ENCODE results near the gene EIF4G3. TPM values are rescaled to one million over a fixed set of nuclear protein-coding genes. Genes with fewer than 3 reads are reported as not detected.
"Not testable (repeated sequence)": the region's sequence is repeated elsewhere in the genome, so short reads cannot be mapped to it uniquely, and the experiment has no call there.

Gene EIF4G3
- total RNA-seq, 1 experiment from 2014 or later: 55.4 TPM

DNA sequence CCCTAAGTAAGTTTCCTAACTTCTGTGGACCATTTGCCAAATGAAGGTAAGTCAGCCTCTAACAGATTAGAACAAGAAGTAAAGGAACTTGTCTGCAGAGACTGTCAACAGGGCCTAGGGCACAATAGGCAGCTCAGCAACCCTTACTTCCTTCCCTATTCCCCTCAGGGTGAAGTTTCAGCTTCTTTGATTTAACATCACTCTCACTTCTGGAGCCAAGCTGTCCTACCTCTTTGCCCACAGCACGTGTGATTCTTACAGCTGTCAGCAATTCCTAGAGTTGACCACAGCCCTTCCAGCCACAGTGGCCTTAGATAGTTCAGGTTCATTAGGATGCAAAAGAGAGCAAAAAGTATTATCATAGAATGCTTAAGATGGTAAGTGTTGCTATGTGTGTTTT, 7.6 kb upstream of the EIF4G3 start:
- H3K27me3 ChIP-seq (replicated peaks; ENCODE audit: control insufficient read depth, insufficient read depth, low read length): no peaks in the 10 kb centered on the region
- no peaks in the 10 kb centered on the region for H3K9me3 ChIP-seq
- no peak overlapping the region for H3K4me3 Mint-ChIP-seq (ENCODE audit: unreplicated experiment)
- ChIA-PET POLR2A (no interaction called here), CTCF (no interaction called here)
- no peaks in the 10 kb centered on the region for H3K36me3 Mint-ChIP-seq (ENCODE audit: insufficient read depth, unreplicated experiment)
- no peak overlapping the region for H3K4me3 ChIP-seq (ENCODE audit: low read depth, low read length)
- DNase-seq: no peak
- no peak overlapping the region for H3K27ac Mint-ChIP-seq (ENCODE audit: unreplicated experiment)
- no peaks in the 10 kb centered on the region for H3K4me1 Mint-ChIP-seq (ENCODE audit: low read depth, unreplicated experiment)
- H3K27me3 Mint-ChIP-seq (ENCODE audit: insufficient read depth, unreplicated experiment): no peaks in the 10 kb centered on the region
- no peaks in the 10 kb centered on the region for H3K36me3 ChIP-seq (ENCODE audit: control insufficient read depth, insufficient read depth, low read length)
- TF ChIP-seq, protein P1, sequence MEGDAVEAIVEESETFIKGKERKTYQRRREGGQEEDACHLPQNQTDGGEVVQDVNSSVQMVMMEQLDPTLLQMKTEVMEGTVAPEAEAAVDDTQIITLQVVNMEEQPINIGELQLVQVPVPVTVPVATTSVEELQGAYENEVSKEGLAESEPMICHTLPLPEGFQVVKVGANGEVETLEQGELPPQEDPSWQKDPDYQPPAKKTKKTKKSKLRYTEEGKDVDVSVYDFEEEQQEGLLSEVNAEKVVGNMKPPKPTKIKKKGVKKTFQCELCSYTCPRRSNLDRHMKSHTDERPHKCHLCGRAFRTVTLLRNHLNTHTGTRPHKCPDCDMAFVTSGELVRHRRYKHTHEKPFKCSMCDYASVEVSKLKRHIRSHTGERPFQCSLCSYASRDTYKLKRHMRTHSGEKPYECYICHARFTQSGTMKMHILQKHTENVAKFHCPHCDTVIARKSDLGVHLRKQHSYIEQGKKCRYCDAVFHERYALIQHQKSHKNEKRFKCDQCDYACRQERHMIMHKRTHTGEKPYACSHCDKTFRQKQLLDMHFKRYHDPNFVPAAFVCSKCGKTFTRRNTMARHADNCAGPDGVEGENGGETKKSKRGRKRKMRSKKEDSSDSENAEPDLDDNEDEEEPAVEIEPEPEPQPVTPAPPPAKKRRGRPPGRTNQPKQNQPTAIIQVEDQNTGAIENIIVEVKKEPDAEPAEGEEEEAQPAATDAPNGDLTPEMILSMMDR (IDR thresholded peaks at IDR 0.05; ENCODE audit: insufficient read depth in 1 of 2, low read depth in 1 of 2, low read length in 1 of 2, severe bottlenecking in 1 of 2, unreplicated experiment in 1 of 2): no peak
- no TSS peak for BruUV-seq (replicated peaks)
- no peaks in the 10 kb centered on the region for H3K9me3 Mint-ChIP-seq (ENCODE audit: unreplicated experiment)
- intact Hi-C loops (cut with micrococcal nuclease; ENCODE audit: unreplicated experiment): no loop called here
- H3K4me1 ChIP-seq: no peaks in the 10 kb centered on the region

DNA sequence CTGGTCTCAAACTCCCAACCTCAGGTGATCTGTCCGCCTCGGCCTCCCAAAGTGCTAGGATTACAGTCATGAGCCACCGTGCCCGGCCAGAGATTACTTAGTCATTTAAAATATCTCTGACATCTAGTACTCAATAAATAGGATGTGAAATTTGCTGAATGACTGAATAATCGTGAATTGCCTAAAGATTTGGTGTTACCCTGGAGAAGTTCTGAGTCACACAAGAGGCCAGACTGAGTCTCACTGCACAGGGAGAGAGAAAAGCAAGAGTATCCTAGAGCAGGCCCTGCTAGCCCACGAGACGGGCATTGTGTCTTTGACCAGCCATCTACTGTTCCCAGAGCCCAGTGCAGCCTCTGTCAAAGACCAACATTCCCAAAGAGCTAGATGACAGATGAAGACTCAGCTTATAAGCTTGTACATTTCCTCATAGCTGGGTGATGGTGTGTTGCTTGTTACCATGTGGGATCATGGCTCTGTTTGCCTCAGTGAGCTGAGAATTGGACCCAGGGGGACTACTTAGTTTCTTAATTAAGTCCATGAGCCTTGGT, 5.6 kb upstream of the EIF4G3 start:
- DNase-seq: no peak
- POLR2A ChIA-PET: no interaction called here
- Mint-ChIP-seq H3K4me3 (ENCODE audit: unreplicated experiment) (no peak overlapping the region), H3K4me1 (ENCODE audit: low read depth, unreplicated experiment) (no peaks in the 10 kb centered on the region), H3K27me3 (ENCODE audit: insufficient read depth, unreplicated experiment) (no peaks in the 10 kb centered on the region), H3K9me3 (ENCODE audit: unreplicated experiment) (no peaks in the 10 kb centered on the region), H3K36me3 (ENCODE audit: insufficient read depth, unreplicated experiment) (peaks cover under 1% of the 10 kb centered on the region), H3K27ac (ENCODE audit: unreplicated experiment) (no peak overlapping the region)
- BruUV-seq (replicated peaks): no TSS peak
- Histone ChIP-seq H3K4me3 (ENCODE audit: low read depth, low read length) (no peak overlapping the region), H3K36me3 (ENCODE audit: control insufficient read depth, insufficient read depth, low read length) (no peaks in the 10 kb centered on the region), H3K4me1 (no peaks in the 10 kb centered on the region), H3K27me3 (replicated peaks; ENCODE audit: control insufficient read depth, insufficient read depth, low read length) (no peaks in the 10 kb centered on the region), H3K9me3 (no peaks in the 10 kb centered on the region)
- TF ChIP-seq, protein P1 (IDR thresholded peaks at IDR 0.05; ENCODE audit: insufficient read depth in 1 of 2, low read depth in 1 of 2, low read length in 1 of 2, severe bottlenecking in 1 of 2, unreplicated experiment in 1 of 2): no peak
- CTCF ChIA-PET: no interaction called here
- intact Hi-C loops (cut with micrococcal nuclease; ENCODE audit: unreplicated experiment): no loop called here

DNA sequence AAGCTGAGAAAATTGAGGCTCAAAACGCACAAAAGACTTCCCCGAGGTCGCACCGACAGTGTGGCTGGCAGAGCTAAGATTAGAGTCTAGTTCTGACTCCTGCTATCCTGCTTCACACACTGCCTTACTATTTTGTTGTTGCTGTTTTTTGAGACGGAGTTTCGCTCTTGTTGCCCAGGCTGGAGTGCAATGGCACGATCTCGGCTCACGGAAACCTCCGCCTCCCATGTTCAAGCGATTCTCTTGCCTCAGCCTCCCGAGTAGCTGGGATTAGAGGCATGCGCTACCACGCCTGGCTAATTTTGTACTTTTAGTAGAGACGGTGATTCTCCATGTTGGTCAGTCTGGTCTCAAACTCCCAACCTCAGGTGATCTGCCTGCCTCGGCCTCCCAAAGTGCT, 1.6 kb upstream of the EIF4G3 start:
- H3K27ac Mint-ChIP-seq (ENCODE audit: unreplicated experiment); H3K36me3 ChIP-seq (ENCODE audit: control insufficient read depth, insufficient read depth, low read length); H3K27me3 ChIP-seq (replicated peaks; ENCODE audit: control insufficient read depth, insufficient read depth, low read length); BruUV-seq (replicated peaks); H3K4me1 Mint-ChIP-seq (ENCODE audit: low read depth, unreplicated experiment); DNase-seq; CTCF ChIA-PET; H3K9me3 Mint-ChIP-seq (ENCODE audit: unreplicated experiment); H3K4me3 ChIP-seq (ENCODE audit: low read depth, low read length); H3K4me1 ChIP-seq; POLR2A ChIA-PET; H3K9me3 ChIP-seq; H3K4me3 Mint-ChIP-seq (ENCODE audit: unreplicated experiment); H3K27me3 Mint-ChIP-seq (ENCODE audit: insufficient read depth, unreplicated experiment): not testable (repeated sequence)
- peaks cover 16% of the 10 kb centered on the region for H3K36me3 Mint-ChIP-seq (ENCODE audit: insufficient read depth, unreplicated experiment)
- intact Hi-C loops (cut with micrococcal nuclease; ENCODE audit: unreplicated experiment): loop anchor here (10.0 kb wide), 1 partner anchor 393 kb away; the partner anchor contains the start of gene HP1BP3
